HG02763 (cell line): ENCODE results near the gene LRRC61.

ENCODE experiments used
- ATAC-seq: cut with Tn5 transposase; IDR thresholded peaks from one replicate; pipeline ENCODE4 v1.9.1; 2021; ENCODE audit warnings: mild to moderate bottlenecking, moderate library complexity; ENCODE audit not compliant: unreplicated experiment

The LRRC61 gene

DNA sequence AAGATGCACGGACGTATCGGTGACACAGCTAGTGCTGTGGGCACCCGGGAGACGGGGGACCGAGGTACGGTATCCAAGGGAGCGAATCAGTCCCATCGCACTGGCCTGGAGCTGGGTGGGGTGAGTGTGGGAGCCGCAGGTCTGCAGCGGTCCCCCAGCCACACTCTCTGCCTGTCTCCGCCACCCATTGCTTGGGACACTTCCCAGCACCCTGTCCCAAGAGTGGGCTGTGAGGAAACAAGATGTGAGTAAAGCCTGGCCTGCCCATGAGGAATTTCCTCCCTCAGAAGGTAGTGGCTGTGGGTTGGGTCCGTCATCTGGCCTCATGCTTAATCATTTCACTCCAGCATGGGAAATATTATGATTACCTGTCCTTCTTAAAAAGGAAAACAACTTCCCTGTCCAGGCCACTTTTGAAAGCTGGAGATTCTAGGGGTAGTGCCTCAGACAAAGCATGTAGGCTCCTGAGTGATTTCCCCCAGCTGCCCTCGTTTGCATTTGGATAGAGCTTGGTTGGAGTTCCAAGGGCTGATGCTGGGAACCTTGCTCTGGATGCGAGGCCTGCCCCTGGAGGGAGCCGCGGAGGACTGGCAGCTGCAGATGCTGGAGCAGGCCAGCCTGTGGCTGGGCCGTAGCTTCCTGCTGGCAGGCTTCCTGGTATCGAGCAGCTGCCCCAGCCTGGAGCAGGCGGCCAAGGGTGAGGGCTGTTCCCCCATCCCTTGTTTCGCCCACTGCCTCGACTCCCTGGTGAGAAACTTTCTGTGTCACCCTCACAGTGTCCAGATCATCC lies 6.4 kb downstream of the LRRC61 start:
- ATAC-seq: no peak

DNA sequence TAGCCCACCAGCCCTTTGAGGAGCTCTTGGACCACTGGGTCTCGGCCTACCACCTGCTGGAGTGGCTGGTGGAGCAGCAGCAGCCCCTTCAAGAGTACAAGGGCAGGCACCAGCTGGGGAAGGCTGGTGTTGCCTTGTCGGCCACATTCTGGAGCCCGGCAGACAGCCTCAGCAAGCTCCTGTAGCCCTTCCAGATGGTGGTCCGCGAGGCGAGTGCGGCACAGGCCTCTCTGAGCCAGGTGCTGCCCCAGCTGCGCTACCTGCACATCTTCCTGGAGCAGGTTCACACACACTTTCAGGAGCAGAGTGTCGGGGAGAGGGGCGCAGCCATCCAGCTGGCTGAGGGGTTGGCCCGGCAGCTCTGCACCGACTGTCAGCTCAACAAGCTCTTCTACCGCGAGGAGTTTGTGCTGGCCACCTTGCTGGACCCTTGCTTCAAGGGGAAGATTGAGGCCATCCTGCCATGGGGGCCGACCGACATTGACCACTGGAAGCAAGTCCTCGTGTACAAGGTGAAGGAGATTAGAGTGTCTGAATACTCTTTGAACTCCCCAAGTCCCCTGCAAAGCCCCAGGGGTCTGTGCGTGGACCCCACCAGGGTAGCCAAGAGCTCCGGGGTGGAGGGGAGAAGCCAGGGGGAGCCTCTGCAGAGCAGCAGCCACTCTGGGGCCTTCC lies 7.2 kb downstream of the LRRC61 start:
- ATAC-seq: no peak

DNA sequence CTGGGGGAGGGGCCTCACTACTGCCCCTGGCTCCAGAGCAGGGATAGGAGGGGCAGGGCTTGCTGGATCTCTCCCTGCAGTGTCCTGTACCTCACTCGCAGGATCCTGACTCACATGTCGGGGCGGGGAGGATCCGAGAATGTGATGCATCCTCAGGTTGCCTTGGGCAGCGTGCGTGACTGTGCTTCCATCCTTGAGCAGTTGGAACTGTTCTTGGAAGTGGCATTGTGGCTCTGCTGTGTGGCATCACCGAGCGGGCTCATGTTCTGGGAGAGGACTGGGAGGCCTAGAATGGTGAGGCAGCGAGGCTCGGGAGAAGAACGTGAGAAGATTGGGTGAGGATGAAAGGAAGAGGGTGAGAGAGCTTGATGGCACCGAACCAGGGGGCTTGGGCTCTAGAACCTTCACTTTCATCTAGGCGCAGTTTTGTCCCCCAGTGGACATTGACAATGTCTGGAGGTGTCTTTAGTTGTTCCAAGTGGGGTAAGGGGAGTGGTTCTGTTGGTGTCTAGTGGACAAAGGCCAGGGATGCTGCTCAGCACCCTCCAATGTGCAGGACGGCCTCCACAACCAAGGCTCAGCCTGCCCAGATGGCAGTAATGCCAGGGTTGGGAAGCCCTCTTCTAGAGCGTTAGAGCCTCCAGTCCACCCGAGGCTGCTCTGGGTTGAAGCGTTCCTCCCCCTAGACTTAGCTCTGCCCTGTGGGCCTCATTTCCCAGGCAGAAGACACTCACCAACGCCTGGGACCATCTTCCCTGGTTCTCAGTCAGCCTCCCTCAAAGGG lies 9.9 kb downstream of the LRRC61 start:
- ATAC-seq: no peak

DNA sequence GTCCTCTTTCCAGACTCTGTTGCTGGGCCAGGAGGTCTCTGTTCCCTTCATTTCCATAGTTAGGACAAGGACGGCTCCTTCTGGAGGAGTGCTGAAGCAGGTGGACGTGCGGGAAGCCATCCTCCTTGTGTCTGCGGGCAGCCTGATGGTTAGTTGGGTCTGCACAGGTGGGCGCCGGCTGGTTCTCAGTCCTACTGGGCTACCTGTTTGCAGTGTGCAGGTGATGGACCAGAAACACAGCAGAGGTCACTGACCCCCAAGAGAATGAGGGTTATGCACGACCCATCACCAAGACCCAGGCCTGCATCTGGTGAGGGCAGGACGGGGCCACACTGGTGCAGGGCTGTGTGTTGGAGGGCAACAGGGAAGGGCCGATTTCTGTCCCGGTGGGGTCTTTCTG lies 10.5 kb downstream of the LRRC61 start:
- ATAC-seq: no peak

DNA sequence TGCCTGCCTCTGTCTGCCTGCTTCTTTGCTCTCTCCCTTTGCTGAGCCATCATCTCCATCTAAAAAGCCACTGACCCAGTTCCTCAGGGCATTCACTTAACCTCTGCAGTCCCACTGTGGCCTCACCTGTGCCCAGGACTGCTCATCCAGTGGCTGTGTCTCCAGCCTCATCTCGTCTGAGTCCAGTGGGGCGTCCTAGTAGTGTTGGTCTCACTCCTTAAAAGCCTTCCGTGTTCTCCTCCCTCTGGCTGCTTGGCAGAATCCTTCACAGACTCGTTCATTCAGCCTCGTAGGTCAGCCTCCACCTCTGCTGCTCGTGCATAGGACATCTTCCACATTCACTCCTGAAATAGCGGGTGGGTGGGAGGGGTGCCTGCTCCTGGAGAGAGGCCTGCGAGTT lies 11.0 kb downstream of the LRRC61 start:
- ATAC-seq: no peak

DNA sequence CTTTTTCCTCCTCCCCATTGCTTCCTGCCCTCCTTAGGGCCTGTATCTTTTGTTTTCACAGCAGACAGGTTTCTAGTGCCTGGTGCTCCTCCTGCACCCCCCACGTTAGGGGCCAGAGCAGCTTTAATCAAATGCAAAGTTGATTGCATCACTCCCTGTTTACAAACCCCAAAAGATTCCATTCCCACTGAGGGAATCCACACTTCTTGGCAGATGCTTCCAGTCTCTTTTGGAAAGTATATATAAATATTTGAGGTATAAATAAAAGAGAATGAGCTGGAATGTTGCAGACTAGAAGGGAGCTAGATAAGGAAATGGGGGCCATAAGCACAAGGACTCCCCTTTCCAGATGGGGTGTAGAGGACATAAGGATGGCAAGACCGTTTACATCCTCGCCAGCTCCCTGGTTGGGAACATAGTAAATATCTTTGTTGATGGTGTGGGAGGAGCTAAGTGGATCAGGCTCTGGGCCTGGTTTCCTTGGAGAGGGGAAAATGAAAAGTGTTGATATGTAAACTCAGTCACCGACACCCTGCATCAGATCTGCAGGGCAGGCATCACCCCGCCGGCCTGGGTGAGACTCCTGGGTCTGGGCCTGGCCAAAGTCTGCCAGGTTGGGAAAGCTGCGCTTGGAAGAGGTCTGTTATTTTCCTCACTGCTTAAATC lies 12.1 kb downstream of the LRRC61 start:
- ATAC-seq: no peak

DNA sequence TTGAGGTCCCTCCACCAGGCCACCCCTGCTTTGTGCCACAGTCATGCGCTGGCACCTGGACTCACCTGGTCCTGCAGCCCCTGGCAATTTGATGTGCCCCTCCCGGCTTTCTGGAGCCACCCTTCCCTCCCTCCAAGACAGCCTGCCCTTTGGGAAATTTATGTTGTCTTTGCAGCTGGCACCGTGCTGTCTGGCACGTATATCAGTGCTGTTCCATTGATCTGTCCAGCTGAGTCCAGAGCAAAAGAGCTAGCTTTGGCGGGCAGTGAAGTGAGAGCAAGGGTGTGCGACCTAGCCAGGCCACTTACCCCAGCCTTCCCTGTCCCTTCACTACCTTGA lies 12.6 kb downstream of the LRRC61 start:
- no peak for ATAC-seq

DNA sequence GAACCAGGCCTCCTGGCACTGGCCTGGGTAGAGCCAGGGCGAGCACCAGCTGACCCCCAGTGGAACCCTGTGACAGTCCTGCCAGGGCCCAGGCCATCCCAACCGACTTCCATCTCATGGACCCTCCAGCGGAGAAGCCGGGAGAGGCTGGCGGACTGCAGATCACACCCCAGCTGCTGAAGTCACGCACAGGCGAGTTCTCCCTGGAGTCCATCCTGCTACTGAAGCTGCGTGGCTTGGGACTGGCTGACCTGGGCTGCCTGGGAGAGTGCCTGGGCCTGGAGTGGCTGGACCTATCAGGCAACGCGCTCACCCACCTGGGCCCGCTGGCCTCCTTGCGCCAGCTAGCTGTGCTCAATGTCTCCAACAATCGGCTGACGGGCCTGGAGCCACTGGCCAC lies 13.6 kb downstream of the LRRC61 start:
- no peak for ATAC-seq

DNA sequence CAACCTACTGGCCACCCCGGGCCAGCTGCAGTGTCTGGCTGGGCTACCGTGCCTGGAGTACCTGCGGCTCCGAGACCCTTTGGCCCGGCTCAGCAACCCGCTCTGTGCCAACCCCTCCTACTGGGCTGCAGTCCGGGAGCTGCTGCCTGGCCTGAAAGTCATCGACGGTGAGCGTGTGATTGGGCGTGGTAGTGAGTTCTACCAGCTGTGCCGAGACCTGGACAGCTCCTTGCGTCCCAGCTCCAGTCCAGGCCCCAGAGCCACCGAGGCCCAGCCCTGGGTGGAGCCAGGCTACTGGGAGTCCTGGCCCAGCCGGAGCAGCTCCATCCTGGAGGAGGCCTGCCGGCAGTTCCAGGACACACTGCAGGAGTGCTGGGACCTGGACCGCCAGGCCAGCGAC lies 14.0 kb downstream of the LRRC61 start:
- no peak for ATAC-seq

DNA sequence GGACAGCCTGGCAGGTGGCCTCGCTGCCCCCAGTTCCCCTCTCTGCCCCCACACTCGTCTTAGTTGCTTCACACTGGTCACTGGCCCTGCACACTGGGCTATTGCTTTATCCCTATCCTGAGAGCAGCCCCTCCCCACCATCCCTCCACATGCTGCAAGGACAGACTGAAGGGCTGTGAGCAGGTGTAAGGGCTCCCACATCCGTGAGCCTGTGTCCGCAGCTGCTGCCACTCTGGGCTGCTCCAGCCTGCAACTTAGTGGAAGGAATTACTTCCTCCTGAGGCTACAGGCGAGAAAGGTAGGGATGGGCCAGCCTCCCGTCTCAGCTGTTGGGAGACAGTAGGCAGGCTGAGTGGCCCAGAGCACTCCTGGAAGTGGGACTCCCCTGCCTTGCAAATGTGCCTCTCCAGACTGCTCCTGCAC lies 14.5 kb downstream of the LRRC61 start:
- no peak for ATAC-seq

DNA sequence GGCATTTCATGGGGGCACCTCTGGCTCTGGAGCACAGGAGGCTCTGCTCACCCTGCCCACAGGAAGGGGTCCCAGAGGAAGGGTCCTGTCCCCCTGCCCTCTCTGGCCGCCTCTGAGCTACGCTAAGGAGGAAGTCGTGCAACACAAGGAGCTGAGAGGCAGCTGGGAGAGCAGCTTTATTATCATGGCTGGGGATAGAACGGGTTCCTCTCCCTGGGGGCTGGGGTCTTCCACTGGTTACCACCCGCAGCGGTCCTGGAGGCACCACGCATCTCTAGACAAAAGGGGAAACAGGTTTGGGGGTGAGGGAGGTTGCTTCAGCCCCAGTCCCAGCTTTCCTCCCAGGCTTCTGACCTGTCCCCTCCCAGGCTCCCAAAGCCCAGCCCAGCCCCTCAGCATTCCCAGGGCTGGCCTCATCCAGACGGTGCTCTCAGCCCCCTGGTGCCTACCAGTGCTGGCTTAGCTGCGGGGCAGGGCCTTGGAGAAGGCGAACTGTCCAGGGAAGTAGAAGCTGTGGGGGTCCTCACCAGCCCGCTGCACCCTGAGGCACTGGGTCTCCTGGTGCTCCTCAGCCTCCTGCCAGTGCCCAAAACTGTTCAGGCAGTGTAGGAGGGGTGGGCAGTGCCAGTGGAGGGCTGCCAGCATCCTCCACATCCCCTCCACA lies 15.1 kb downstream of the LRRC61 start:
- no peak for ATAC-seq

DNA sequence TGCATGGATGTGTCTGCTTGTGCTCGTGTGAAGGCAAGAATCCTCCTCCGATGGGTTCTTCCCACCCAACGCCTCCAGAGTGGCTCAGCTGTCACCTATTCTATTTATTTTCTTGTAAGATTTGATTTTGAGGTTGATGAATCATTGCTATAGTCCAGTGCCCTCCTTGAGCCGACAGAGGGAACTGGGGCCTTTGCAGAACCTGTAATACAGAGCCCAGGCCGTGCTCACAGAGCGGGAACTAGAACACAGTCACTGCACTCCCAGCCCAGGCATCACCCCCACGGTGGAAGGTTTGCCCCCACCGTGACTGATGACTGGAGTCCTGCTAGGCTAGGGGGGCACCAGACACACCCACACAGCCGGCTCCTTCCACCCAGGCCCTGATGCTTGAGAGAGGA lies 16.3 kb downstream of the LRRC61 start:
- no peak for ATAC-seq

DNA sequence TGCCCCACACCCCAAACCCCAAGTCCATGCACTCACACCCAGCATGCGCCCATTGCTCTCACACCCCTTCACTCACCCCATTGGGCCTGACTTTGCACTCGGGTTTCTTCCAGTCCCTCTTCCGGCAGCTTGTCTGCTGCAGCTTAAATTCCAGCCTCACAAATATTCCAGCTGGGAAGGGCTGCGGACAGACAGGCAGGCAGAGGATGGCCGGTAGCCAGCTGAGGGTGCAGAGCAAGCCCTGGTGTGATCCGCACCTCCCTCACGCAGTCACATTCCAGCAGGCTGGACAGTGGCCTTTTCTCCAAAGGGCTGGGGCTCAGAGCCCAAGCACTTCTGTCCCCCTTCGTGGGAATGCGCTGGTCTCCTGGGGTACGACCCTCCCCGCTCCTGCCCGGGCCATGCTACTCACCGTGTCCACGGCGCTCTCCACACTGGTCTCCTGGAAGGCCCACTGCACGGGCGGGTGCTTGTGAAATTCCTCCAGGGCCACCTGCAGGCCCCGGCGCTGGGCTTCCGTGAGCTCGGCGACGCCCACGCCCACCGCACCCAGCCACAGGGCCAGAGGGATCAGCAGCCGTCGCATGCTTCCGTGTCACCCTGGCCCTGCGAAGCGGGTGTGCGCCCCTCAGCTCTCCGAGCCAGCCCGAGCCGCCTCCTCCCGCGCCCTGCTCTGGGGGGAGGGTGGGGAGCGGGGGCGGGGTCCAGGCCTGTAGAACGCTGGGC lies 17.0 kb downstream of the LRRC61 start:
- no peak for ATAC-seq

DNA sequence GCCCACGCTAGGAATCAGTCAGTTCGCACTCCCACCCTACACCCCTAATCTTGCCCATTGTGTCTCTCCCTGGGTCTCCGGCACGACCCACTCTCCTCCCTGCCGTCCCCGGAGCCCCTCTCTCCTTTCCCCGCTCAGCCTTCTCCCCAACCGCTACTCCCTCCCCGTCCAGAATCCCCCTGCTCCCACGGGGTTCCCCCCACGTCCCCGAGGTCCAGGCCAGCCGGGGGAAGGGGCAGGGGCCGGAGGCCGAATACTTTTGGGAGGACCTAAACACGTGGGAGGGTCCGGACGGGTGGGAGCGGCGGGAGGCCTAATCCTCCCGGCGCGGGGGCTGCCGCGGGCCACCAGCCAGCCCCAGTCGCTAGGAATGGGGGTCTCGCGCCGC lies 17.7 kb downstream of the LRRC61 start:
- no peak for ATAC-seq

DNA sequence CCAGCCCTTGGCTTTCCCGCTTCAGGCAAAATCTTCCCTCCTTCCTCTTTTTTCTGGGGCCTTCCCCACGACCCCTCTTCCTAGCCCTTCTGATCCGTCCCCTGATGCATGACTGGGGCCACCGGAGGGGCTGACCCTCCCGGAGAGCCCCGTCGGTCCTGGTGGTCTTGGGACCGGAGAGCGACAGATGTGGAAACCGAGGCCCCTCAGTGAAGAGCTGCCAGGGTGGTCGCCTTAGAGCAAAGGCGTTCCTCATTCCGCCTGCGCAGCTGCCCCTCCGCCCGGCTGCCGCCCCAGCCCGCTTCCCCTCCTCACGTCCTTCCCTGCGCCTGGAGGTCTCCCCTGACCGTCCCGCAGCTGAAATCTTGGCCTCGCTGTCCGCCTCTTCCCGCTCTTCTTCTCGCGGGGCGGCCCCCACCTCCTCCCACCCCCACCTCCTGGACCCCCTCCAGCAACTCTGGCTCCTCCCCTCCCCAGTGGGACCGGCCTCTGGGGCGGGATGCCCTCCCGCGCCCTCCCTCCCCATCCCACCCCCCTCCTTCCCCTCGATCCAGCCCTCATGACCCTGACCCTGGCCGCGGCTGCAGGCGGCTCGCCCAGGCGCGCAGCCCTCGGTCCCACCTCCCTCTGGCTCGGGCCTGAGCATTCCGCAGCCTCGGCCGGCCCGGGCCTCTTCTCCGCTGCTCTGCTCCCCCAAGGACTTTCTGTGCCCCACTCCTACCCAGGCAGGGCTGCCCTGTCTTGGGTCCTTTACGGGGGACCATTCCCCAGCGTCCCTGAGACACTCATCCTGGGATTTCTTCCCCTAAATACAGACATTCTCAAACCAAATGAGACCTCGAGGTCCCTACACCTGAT lies 18.3 kb downstream of the LRRC61 start, which contains the start of gene RARRES2:
RARRES2 (minus strand) TSS at position 367 of the 858 bp plus-strand sequence. CDS start 1,020 bp downstream, outside the sequence.
- ATAC-seq: no peak

DNA sequence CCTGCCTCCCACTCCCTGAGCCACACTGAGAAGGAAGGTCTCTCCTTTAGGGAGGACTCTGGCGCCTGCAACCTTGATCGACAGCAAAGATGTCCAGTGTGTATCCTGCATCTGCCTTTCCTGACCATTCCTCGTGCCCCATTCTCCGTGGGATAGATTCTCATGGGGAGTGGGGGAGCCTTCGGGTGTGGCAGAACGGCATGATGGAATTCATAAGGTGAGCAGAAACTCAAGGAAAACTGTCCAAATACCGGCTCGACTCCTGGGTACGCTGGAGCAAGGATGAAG lies 18.9 kb downstream of the LRRC61 start:
- ATAC-seq: no peak

DNA sequence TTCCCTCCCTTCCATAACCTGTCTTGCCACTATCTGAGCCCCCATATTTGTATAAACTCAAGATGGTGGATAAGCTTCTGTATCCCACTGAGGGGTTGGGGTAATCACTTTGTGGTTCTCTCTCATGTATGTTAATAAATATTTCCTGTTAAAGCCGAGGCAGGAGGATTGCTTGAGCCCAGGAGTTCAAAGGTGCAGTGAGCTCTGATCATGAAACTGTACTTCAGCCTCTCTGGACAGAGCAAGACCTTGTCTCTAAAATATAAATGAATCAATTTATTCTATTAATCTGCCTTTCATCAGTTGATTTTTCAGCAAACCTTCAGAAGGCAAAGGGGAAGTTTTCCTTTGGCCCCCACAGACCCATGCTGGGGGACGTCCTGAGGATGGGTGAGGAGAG lies 20.1 kb downstream of the LRRC61 start:
- ATAC-seq: no peak

DNA sequence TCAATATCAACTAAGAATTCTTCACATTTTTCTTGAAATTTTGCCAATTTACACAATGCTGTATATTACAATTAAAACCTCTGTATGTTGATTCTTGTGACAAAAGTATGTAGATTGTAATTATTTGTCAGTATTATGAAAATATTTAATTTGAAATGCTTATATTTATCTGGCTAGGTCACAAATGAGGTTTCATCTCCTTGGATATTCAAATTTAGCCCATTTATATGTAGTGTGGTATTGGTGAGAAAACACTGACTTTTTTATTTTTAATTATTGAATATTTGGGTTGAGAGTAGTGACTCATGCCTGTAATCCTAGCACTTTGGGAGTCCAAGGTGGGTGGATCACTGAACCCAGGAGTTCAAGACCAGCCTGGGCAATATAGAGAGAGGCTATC lies 21.1 kb downstream of the LRRC61 start:
- ATAC-seq: no peak

DNA sequence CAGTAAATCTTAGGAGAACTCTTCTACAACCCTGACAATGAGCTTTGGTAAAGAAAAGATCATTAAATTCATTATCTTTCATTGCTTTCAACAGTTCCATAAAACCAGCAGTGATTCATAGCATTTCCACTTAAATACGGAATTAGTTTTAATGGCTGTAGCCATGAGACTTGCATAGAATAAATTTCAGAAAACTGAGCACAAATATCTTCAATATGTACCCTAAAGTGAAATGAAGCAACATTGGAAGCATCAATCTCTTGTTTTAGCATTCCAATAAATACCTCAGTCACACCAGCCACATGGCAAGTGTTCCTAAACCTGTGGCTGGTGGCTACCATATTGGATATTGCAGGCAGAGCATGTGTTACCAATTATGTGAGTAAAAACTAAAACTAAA lies 21.9 kb downstream of the LRRC61 start:
- no peak for ATAC-seq
